SW480 (cell line): ENCODE measurements around the gene VN1R5.
"Not testable (repeated sequence)": the region's sequence is repeated elsewhere in the genome, so short reads cannot be mapped to it uniquely, and the experiment has no call there.

Source experiments
- DNase-seq: peaks from one replicate; pipeline ENCODE4 v3.0.0-alpha.2; 2016; ENCODE audit warnings: low spot score

Gene VN1R5

DNA sequence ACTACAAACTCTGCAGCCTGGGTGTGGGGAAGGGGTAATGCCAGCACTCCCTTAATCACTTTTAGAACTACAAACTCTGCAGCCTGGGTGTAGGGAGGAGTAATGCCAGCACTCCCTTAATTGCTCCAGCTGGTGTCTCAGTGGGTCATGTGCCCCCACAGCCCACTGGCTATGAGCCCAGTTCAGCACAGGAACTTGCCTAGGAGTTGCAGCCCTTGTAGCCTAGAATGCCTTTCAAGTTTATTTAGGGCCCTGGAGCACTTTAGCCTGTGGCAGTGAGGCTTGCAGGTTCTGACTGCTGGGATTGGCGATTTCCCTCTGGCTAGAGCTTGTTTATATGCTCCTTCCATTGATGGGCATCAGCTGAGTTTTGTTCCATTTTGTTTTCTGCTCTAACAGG lies 17.1 kb downstream of the VN1R5 start:
- no peak for DNase-seq

- DNase-seq: no peak
Measured at GRCh38 chr1:247274605-247275256, 18.9 kb downstream of the VN1R5 start.

DNA sequence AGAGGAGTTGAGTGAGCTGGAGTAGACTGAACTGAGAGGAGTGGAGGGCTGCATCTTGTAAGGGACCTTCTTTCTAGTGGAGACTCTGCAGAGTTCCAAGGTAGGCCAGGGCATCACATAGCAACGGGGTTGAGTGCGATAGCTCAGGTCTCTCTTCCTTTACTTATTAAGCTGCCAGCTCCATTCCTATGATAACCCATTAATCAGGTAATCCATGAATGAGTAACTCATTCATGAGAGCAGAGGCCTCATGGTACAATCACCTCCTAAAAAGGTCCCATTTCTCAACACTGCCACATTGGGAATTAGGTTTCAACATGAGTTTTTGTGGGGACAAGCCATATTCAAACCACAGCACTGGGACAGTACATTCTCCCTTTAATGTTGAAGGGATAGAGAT lies 21.3 kb downstream of the VN1R5 start:
- DNase-seq: no peak

DNA sequence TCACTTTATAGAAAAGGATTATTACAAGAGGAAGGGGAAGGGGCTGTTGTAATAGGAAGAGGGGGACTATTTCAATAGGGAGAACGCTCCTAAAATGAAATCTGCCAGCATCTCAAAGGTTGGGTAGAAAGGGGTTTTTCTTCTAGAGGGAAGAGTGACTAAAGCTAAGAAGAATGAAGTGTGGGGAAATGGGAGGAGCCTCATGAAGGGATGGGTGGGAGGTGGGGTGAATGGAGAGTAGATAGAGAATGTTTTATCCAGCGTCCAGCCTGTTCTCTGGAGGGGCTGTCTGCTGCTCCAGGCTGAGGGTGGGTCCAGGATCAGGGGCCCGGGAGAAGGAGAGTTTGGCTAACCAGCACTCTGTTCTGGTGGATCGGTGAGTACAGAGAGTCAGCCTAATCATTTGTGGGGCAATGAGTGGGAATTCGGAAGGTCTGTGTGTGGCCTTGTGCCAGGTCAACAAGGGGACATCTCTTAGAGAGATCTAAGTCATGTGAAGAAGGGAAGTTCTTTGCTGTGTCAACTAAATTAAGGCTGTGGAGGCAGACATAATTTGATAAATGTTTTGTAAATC lies 25.2 kb downstream of the VN1R5 start:
- DNase-seq: no peak

GRCh38 chr1:247286134-247286670 lies 30.3 kb downstream of the VN1R5 start:
- DNase-seq: no peak

- DNase-seq: no peak
Measured at GRCh38 chr1:247287460-247287859, 31.6 kb downstream of the VN1R5 start.

DNA sequence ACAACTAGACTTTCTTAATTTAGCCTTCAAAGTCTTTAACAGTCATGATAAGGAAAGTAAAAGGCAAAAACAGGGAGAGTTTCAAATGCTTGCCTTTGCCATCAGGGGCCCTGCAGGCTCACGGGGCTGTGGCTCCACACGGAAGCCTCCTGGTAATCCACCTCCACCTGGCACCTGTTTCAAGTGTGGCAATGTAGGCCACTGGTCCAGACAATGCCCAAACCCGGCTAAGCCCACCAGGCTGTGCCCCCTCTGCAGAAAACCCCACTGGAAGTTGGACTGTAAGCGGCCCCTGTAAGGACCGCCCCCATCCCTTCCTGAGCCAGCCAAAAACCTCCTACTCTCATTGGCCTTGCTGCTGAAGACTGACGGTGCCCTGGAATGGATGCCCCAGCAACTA lies 32.5 kb downstream of the VN1R5 start:
- no peak for DNase-seq

DNA sequence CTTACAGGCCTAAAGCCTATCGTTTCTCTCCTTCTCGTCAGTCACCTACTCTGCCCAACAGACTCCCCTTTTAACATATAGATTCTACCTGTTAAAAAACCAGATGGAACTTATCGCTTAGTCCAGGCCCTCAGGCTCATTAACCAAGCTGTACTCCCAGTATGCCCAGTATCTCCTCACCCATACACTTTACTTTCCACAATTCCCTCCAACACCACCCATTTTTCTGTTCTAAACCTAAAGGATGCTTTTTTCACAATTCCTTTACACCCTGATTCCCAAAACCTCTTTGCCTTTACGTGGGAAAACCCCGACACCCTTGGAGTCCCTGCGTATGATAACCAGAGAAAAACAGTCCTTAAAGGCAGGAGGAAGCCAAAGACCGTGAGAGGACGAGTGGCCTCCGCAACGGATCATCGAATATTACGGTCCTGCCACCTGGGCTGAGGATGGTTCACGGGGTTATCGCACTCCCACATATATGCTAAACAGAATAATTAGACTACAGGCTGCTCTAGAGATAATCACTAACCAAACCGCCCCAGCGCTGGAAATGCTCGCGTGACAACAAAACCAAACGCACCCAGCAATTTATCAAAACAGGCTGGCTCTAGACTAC lies 33.5 kb downstream of the VN1R5 start:
- not testable (repeated sequence) for DNase-seq

GRCh38 chr1:247290576-247290975 lies 34.7 kb downstream of the VN1R5 start:
- no peak for DNase-seq

DNA sequence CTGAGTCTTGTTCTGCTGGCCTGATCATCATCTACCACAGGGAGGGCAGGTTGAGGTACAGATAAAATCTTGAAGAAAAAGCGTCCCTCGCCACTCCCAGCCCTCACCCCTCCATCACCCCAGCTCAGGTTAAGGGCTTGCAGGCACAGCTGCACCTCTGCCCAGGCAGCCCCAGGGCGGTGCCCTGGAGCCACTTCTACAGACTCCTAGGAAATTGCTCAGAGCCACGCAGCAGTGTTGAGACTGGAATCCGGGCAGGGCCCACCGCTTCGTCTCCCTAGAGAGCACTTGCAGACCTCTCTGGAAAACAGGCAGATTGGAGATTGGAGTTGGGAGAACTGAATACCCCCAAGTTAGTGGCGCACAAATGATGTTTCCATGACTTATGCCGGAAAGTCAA lies 35.3 kb downstream of the VN1R5 start:
- no peak for DNase-seq

DNA sequence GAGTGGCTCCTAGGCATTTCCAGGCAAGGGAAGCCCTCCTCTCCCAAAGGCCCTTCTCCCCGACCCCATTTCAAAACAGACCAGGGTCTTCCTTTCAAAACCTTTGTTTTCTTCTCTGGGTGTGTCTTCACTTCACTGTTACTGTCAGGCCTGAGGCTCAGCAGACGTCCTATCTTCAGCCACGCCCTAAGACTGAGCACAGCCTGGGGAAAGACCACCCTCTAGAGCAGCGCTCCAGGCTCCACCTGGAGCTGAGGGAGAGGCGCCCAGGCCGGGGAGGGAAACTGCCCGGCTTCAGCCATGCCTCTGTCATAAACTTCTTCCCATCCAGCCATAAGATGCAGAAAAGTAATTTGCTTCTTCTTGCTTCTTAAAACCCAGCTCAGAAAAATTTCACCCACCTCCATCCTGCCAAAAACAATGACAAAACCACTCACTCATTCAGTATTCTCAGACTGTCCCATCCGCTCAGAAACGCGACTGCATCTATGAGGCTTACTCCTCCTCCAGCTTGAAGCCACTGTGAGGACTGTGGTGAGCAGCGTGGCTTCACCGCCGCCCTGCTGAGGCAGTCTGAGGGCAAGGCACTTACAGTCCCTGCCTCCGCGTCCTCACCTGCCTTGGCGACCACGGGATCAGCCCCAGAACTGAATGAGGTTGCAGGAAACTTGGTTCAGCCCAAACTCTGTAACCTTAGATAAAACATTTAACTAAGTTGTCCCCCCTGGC lies 36.1 kb downstream of the VN1R5 start:
- no peak for DNase-seq

DNA sequence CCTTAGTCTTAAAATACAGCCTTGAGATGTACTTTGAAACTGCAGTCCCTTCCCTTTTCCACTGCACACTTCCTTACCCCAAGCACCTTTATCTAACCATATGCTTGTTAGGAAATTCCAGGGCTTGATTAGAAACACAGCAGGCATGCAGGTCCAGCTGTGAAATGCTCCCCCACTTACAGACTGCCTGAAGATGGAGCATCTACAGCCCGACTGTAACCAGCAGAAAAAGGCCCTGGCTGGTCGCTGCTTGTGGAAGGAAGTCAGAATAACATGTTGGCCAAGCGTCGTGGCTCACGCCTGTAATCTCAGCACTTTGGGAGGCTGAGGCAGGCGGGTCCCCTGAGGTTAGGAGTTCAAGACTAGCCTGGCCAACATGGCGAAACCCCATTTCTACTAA lies 37.2 kb downstream of the VN1R5 start:
- DNase-seq: no peak

DNA sequence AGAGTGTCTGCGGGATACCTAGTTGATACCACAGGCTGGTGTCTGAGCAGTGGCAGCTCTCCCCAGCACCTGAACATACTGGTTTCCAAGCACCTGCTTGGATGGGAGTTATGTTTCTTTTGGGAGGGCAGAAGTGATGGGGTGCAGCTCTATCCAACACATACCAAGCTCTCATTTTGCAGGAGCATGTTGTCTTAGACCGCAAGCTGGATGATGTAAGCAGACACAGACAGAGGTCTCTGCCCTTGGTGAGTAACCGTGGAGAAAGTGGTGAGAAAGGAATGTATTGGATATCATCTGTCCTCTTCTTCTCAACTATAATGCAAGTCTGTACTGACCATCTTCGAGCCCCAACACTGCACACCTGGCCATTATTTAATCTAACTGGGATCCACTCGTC lies 38.4 kb downstream of the VN1R5 start:
- no peak for DNase-seq

- no peak for DNase-seq
Measured at GRCh38 chr1:247295274-247295684, 39.4 kb downstream of the VN1R5 start.

GRCh38 chr1:247295746-247296145 lies 39.9 kb downstream of the VN1R5 start:
- no peak for DNase-seq

DNA sequence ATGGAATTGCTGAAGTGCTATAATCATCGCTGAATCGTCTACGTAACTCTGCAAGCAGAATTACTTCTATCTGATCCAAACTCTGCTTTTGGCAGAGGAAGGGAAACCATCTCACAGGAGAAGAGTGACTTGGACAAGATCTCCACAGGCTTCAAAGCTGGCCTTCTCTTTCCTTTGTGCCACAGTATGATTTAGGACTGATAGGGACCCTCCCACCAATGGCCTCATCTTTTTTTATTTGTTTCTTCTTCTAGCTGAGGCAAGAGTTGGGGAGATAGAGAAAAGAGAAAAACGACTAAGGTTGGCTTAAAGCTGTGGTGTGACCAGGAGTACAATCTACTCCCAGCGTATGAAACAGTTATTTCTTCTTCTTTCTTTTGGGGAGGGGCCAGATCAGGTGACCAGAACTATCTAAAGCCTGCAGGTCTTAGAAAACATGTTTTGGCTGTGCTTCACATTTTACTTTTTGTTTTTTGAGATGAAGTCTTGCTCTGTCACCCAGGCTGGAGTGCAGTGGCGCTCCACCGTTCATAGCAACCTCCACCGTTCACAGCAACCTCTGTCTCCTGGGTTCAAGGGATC lies 40.8 kb downstream of the VN1R5 start:
- no peak for DNase-seq

GRCh38 chr1:247297263-247298123 lies 41.6 kb downstream of the VN1R5 start:
- no peak for DNase-seq

GRCh38 chr1:247298124-247298481 lies 42.2 kb downstream of the VN1R5 start:
- no peak for DNase-seq

DNA sequence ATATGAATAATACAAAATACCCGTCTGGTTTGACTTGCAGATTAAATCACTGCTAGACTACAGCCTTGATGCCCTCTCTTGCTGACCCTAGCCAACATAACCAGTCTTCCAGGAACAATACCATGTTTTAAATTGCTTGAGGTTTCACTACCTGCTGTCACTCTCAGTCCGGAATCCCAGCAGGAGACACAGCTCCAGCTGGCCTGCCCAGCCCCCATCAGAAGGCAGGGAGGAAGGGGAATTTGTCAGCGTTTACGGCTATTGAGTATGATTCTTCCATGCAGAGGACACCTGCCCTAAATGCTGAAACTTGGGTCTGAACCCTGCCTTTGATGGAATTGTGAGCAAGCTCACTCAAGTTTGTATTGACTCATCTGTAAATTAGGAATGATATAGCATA lies 42.8 kb downstream of the VN1R5 start:
- no peak for DNase-seq

GRCh38 chr1:247299723-247300381 lies 44.0 kb downstream of the VN1R5 start:
- DNase-seq: no peak
